SK-N-DZ (cell line): ENCODE results near the gene ZNF765. TPM values are rescaled to one million over a fixed set of nuclear protein-coding genes. Genes with fewer than 3 reads are reported as not detected.
"Not testable (repeated sequence)": the region's sequence is repeated elsewhere in the genome, so short reads cannot be mapped to it uniquely, and the experiment has no call there.

Experiments used
- DNase-seq: peaks from one replicate; pipeline ENCODE4 v3.0.0-alpha.2; 2015; ENCODE audit warnings: low spot score
- polyA plus RNA-seq, 2 experiments: library from polyadenylated mRNA; depleted of rRNA; stranded (reverse); fragments of >200 nt; gene quantifications; 2 replicates each; pipeline ENCODE4 v1.2.3, GENCODE V29; 2014

ZNF765 gene
- 4.1 and 5.0 TPM in 2 replicates for polyA plus RNA-seq (2014; cell fraction: cytosol; rRNA removed)
- 5.1 and 6.4 TPM in 2 replicates for polyA plus RNA-seq (2014; cell fraction: nucleus; rRNA removed)

- DNase-seq = peak; percentile 79
Observed at GRCh38 chr19:53394974-53395839, at the start of gene ZNF765. ZNF765 (plus strand) TSS chr19:53395149; CDS start chr19:53398016, 2,867 bp downstream.

- no peak for DNase-seq
Observed at GRCh38 chr19:53355739-53356138, 39.2 kb upstream of the ZNF765 start.

- DNase-seq = no peak
Observed at GRCh38 chr19:53357821-53358581, 36.9 kb upstream of the ZNF765 start.

GRCh38 chr19:53360056-53360455, 34.9 kb upstream of the ZNF765 start:
- DNase-seq = not testable (repeated sequence)

- DNase-seq = peak; percentile 77
Observed at GRCh38 chr19:53365134-53365898, 29.6 kb upstream of the ZNF765 start, which contains the start of gene ZNF525. ZNF525 (plus strand) TSS chr19:53365705; CDS start chr19:53372282, 6,577 bp downstream.

- no peak for DNase-seq
Observed at GRCh38 chr19:53365899-53366493, 29.0 kb upstream of the ZNF765 start.

GRCh38 chr19:53372196-53372595, 22.8 kb upstream of the ZNF765 start:
- no peak for DNase-seq

- no peak for DNase-seq
Observed at GRCh38 chr19:53374288-53374687, 20.7 kb upstream of the ZNF765 start.

- no peak for DNase-seq
Observed at GRCh38 chr19:53374743-53375142, 20.2 kb upstream of the ZNF765 start.

GRCh38 chr19:53381376-53381775, 13.6 kb upstream of the ZNF765 start:
- DNase-seq = no peak

- no peak for DNase-seq
Observed at GRCh38 chr19:53388168-53388567, 6.8 kb upstream of the ZNF765 start.

- no peak for DNase-seq
Observed at GRCh38 chr19:53388904-53389303, 6.0 kb upstream of the ZNF765 start.

GRCh38 chr19:53389571-53389970, 5.4 kb upstream of the ZNF765 start:
- DNase-seq = no peak

GRCh38 chr19:53389978-53390377, 5.0 kb upstream of the ZNF765 start:
- DNase-seq = no peak

- DNase-seq = peak; percentile 63
Observed at GRCh38 chr19:53394522-53394973, 401 bp upstream of the ZNF765 start.

- DNase-seq = not testable (repeated sequence)
Observed at GRCh38 chr19:53395840-53396524, 1.0 kb downstream of the ZNF765 start.

GRCh38 chr19:53396525-53396868, 1.5 kb downstream of the ZNF765 start:
- no peak for DNase-seq

- DNase-seq = not testable (repeated sequence)
Observed at GRCh38 chr19:53397918-53398317, 3.0 kb downstream of the ZNF765 start.

- no peak for DNase-seq
Observed at GRCh38 chr19:53409505-53410204, 14.7 kb downstream of the ZNF765 start.
